ENCODE measurements around the gene LRP5. TPM values are rescaled to one million over a fixed set of nuclear protein-coding genes. Genes with fewer than 3 reads are reported as not detected.

LRP5 gene
- total and polyA plus RNA-seq, 9 of the 15 experiments (the other 6 are each of a cell fraction or from before 2014, with no cell fraction given) = 0.48 to 44.2 (median 13.5) TPM

DNA sequence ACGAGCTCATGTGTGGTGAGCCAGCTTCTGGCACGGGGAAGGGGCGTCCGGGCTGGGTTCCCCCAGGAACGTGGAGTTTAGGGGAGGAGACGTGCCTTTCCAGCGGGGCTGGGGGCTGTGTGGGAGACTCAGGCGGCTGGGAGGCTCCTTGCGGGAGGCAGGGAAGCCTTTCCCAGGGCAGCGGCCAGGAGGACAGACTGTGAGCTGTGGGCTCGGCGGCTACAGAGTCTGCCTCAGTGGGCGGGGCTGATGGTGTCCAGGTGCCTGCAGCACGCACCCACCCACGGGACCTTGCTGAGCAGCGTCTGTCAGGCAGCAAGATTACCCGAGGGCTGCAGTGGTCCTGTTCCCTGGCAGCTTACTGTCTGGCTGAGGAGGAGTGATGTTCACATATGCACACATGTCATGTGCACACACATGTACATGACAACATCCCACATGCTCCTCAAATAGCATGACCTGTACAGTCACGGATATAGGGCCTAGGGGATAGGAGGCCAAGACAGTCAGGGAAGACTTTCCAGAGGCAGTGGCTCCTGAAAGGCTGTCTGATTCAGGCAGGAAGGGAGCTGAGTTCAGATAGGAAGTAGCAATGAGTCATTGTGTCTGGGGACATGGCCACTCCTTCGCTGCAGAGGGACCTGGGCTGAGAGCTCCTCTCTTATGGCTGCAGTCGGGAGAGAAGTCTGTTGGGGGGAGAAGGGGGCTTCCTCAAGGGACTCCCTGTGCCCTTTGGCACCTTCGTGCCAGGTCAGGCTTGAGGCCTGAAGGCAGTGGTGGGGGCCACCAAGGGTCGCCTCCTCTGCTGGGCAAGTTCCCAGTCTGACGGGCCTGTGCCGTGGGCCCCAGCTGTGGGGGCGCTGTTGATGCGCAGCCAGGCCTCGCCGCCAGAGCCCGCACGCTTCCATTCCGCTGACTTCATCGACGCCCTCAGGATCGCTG, 124.9 kb downstream of the LRP5 start (continued):
- TF ChIP-seq ZNF511 (CRISPR knock-in tag; IDR thresholded peaks at IDR 0.05) (0 out of 2 replicates have a peak, but pooled peaks have one; percentile 36), TAF9B (IDR thresholded peaks at IDR 0.05; ENCODE audit: partially characterized antibody) (no peak), HNRNPLL (IDR thresholded peaks at IDR 0.05; ENCODE audit: low read depth, low read length, poor library complexity, severe bottlenecking) (no peak), ZC3H4 (CRISPR knock-in tag; IDR thresholded peaks at IDR 0.05; ENCODE audit: borderline replicate concordance) (0 out of 2 replicates have a peak, but pooled peaks have one; percentile 52), HSF4 (CRISPR knock-in tag; IDR thresholded peaks at IDR 0.05; ENCODE audit: borderline replicate concordance) (no peak), NCOA1 (IDR thresholded peaks at IDR 0.05; ENCODE audit: low read depth) (no peak), STAT5B (CRISPR knock-in tag; IDR thresholded peaks at IDR 0.05) (no peak), MBD1 (CRISPR knock-in tag; IDR thresholded peaks at IDR 0.05) (peak; percentile 65; the same call in 1 of the 2 replicates), MLLT1 (IDR thresholded peaks at IDR 0.05) (peak in 1 of 2 experiments; percentile 92; a peak in 2 of 4 replicates), PTBP1 (IDR thresholded peaks at IDR 0.05; ENCODE audit: low read depth, low read length) (no peak), ZBTB33 (CRISPR knock-in tag; IDR thresholded peaks at IDR 0.05) (peak; percentile 99), GTF2A2 (tag; IDR thresholded peaks at IDR 0.05) (no peak), ZNF589 (CRISPR knock-in tag; IDR thresholded peaks at IDR 0.05; ENCODE audit: low read depth) (peak; percentile 54; the same call in 1 of the 2 replicates), SMARCA4 (IDR thresholded peaks at IDR 0.05) (peak; percentile 62)
- TF ChIP-seq, protein P1, sequence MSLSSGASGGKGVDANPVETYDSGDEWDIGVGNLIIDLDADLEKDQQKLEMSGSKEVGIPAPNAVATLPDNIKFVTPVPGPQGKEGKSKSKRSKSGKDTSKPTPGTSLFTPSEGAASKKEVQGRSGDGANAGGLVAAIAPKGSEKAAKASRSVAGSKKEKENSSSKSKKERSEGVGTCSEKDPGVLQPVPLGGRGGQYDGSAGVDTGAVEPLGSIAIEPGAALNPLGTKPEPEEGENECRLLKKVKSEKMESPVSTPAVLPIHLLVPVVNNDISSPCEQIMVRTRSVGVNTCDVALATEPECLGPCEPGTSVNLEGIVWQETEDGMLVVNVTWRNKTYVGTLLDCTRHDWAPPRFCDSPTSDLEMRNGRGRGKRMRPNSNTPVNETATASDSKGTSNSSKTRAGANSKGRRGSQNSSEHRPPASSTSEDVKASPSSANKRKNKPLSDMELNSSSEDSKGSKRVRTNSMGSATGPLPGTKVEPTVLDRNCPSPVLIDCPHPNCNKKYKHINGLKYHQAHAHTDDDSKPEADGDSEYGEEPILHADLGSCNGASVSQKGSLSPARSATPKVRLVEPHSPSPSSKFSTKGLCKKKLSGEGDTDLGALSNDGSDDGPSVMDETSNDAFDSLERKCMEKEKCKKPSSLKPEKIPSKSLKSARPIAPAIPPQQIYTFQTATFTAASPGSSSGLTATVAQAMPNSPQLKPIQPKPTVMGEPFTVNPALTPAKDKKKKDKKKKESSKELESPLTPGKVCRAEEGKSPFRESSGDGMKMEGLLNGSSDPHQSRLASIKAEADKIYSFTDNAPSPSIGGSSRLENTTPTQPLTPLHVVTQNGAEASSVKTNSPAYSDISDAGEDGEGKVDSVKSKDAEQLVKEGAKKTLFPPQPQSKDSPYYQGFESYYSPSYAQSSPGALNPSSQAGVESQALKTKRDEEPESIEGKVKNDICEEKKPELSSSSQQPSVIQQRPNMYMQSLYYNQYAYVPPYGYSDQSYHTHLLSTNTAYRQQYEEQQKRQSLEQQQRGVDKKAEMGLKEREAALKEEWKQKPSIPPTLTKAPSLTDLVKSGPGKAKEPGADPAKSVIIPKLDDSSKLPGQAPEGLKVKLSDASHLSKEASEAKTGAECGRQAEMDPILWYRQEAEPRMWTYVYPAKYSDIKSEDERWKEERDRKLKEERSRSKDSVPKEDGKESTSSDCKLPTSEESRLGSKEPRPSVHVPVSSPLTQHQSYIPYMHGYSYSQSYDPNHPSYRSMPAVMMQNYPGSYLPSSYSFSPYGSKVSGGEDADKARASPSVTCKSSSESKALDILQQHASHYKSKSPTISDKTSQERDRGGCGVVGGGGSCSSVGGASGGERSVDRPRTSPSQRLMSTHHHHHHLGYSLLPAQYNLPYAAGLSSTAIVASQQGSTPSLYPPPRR (CRISPR knock-in tag; IDR thresholded peaks at IDR 0.05; ENCODE audit: borderline replicate concordance) = no peak

All from K562 (cell line).